Transverse colon (tissue), 4 donors: ENCODE data around the gene STIM1. TPM values are rescaled to one million over a fixed set of nuclear protein-coding genes. Genes with fewer than 3 reads are reported as not detected.
A peak's percentile ranks its signal among the peaks of the same experiment; 100 is the strongest.

ENCODE experiments used
- DNase-seq: peaks from one replicate; pipeline ENCODE4 v3.0.0-alpha.2; 2019
- H3K27ac ChIP-seq, 4 donors: fragments of 200-600 bp; sonication (generic); 2 replicates each; pipeline ENCODE4 v1.5.1; 2016 to 2018; ENCODE audit warnings: inconsistent platforms in 4 of 4
- H3K27me3 ChIP-seq: fragments of 200-600 bp; sonication (generic); 2 replicates; pipeline ENCODE4 v1.5.1; 2017; ENCODE audit warnings: inconsistent platforms
- H3K36me3 ChIP-seq, 4 donors: fragments of 200-600 bp; sonication (generic); 2 replicates each; pipeline ENCODE4 v1.5.1; 2017 to 2019; ENCODE audit warnings: inconsistent platforms in 4 of 4
- H3K4me1 ChIP-seq, 4 donors: fragments of 200-600 bp; sonication (generic); 2 replicates each; pipeline ENCODE4 v1.5.1; 2017 to 2020; ENCODE audit warnings: inconsistent platforms in 4 of 4
- H3K4me3 ChIP-seq, 4 donors: fragments of 200-600 bp; sonication (generic); 1 replicate in 1 of 4; 2 replicates in 3 of 4; pipeline versions ENCODE4 v1.5.1 to v1.6.1; 2017 to 2019; ENCODE audit warnings: inconsistent platforms in 4 of 4
- H3K9me3 ChIP-seq, 2 donors: fragments of 200-600 bp; sonication (generic); 2 replicates each; pipeline ENCODE4 v1.5.1; 2017 to 2019; ENCODE audit warnings: inconsistent platforms in 2 of 2
- CTCF ChIP-seq, 5 experiments: fragments of 200-600 bp in 3 of 5; fragments of 450-650 bp in 2 of 5; sonication (generic) in 3 of 5; IDR thresholded peaks; 1 replicate in 2 of 5; 2 replicates in 3 of 5; pipeline ENCODE4 v1.5.1; 2016 to 2017; ENCODE audit warnings: antibody characterized with exemption in 5 of 5, inconsistent platforms in 3 of 5, mild to moderate bottlenecking in 2 of 5, moderate library complexity in 1 of 5
- EP300 ChIP-seq: sonication (generic); formaldehyde crosslinking; IDR thresholded peaks from one replicate; pipeline ENCODE4 v1.6.1; 2017; ENCODE audit warnings: antibody characterized with exemption, low read depth
- POLR2A ChIP-seq: fragments of 450-650 bp; IDR thresholded peaks from one replicate; pipeline ENCODE4 v1.6.1; 2016; ENCODE audit warnings: antibody characterized with exemption, mild to moderate bottlenecking, moderate library complexity
- POLR2AphosphoS5 ChIP-seq, 3 donors: sonication (generic); formaldehyde crosslinking; IDR thresholded peaks; one replicate each; pipeline ENCODE4 v1.6.1; 2016; ENCODE audit warnings: antibody characterized with exemption in 3 of 3
- WGBS, 2 donors: methylation state at CpG; one replicate each; pipeline ENCODE4 v1.1.5; 2018; ENCODE audit warnings: low coverage in 1 of 2; 5-methylcytosine and 5-hydroxymethylcytosine counted together
- in situ Hi-C, 4 donors: fragments of 200-750 bp; cut with MboI; loops; one replicate each; pipeline versions ENCODE4 v1.15.0 to v1.15.1; 2017; ENCODE audit warnings: low sequenced_read_pairs in 3 of 4, low pct_ligation_motif_present in 1 of 4, low pct_unique_long_range_greater_than_20kb in 1 of 4
- intact Hi-C: fragments of 100-400 bp; cut with DNase I; formaldehyde crosslinking; loops from one replicate; pipeline ENCODE4 v1.15.1; 2023; ENCODE audit warnings: low total_unique reads
- total RNA-seq, 4 donors: library from RNA; depleted of rRNA; stranded (reverse); fragments of >200 nt; gene quantifications; one replicate each; pipeline ENCODE4 v1.1.0, GENCODE V29; 2016

The STIM1 gene
- total RNA-seq, 4 donors from 2014 or later, result 41.2 to 79.3 (median 48.0) TPM

GRCh38 chr11:3867209-3868091 lies 12.0 kb downstream of the STIM1 start:
- no peak for TF ChIP-seq EP300
- TF ChIP-seq CTCF (IDR thresholded peaks at IDR 0.05), result no peak
- TF ChIP-seq POLR2AphosphoS5 (IDR thresholded peaks at IDR 0.05), result no peak
- TF ChIP-seq POLR2A, result no peak
- H3K4me1 ChIP-seq, result peaks cover 28 to 48% (median 33%) of the 10 kb centered on the region in 4 donors
- in situ Hi-C loops (loop anchor here in 1 of 4 donors (25.0 kb wide), 1 partner anchor 95 kb away; no protein-coding TSS in a partner anchor), intact Hi-C loops (no loop called here)
- peak overlapping the region; percentile 22 to 51 (median 45) for H3K27ac ChIP-seq
- no peaks in the 10 kb centered on the region for H3K27me3 ChIP-seq
- WGBS, 2 donors, result 20 to 47% methylated on average over 1 to 6 of the region's 6 CpGs
- no peaks in the 10 kb centered on the region for H3K36me3 ChIP-seq
- no peak overlapping the region for H3K4me3 ChIP-seq
- DNase-seq, result no peak
- H3K9me3 ChIP-seq, result no peaks in the 10 kb centered on the region

- no peaks in the 10 kb centered on the region for H3K36me3 ChIP-seq
- no peaks in the 10 kb centered on the region for H3K9me3 ChIP-seq
- in situ Hi-C loops (loop anchor here in 1 of 4 donors (25.0 kb wide), 1 partner anchor 88 kb away; no protein-coding TSS in a partner anchor), intact Hi-C loops (no loop called here)
- H3K4me1 ChIP-seq, result peaks cover 9 to 31% (median 17%) of the 10 kb centered on the region in 4 donors
- TF ChIP-seq CTCF (IDR thresholded peaks at IDR 0.05), result no peak
- TF ChIP-seq EP300, result no peak
- no peak for TF ChIP-seq POLR2A
- TF ChIP-seq POLR2AphosphoS5 (IDR thresholded peaks at IDR 0.05), result no peak
- H3K27me3 ChIP-seq, result no peaks in the 10 kb centered on the region
- H3K4me3 ChIP-seq, result no peak overlapping the region
- 92 to 100% methylated on average over 1 to 2 of the region's 2 CpGs for WGBS, 2 donors
- no peak for DNase-seq
- H3K27ac ChIP-seq, result no peak overlapping the region
Measured at GRCh38 chr11:3873712-3874349, 18.4 kb downstream of the STIM1 start.

GRCh38 chr11:3876613-3877012 lies 21.1 kb downstream of the STIM1 start:
- in situ Hi-C loops (no loop called here), intact Hi-C loops (no loop called here)
- no peaks in the 10 kb centered on the region for H3K36me3 ChIP-seq
- no peaks in the 10 kb centered on the region for H3K27me3 ChIP-seq
- WGBS, 2 donors, result 84 to 88% methylated on average over 3 of the region's 3 CpGs
- DNase-seq, result no peak
- TF ChIP-seq POLR2A (no peak), EP300 (no peak), CTCF (IDR thresholded peaks at IDR 0.05) (no peak)
- H3K4me3 ChIP-seq, result no peak overlapping the region
- H3K4me1 ChIP-seq, result peaks cover 26 to 53% (median 35%) of the 10 kb centered on the region in 4 donors
- no peak overlapping the region for H3K27ac ChIP-seq
- no peaks in the 10 kb centered on the region for H3K9me3 ChIP-seq
